ENCODE measurements around the gene SCMH1. TPM values are rescaled to one million over a fixed set of nuclear protein-coding genes. Genes with fewer than 3 reads are reported as not detected.

The SCMH1 gene
- total RNA-seq, 1 experiment from 2014 or later, result 16.5 TPM

- Histone ChIP-seq H3K4ac (ENCODE audit: low read depth, low read length) (no peak within 1 kb of the TSS), H3K79me1 (ENCODE audit: insufficient read depth, low read depth, low read length, poor library complexity, severe bottlenecking) (no peaks in the 10 kb centered on the region), H3K23me2 (ENCODE audit: insufficient read length, low read depth, low read length, poor library complexity, severe bottlenecking) (peaks cover 7% of the 10 kb centered on the region), H3K9me3 (ENCODE audit: control insufficient read depth, low read depth, low read length) (no peaks in the 10 kb centered on the region), H2AK5ac (ENCODE audit: insufficient read length, low read length) (no peak within 1 kb of the TSS), H4K5ac (ENCODE audit: insufficient read length, low read depth, low read length) (no peak within 1 kb of the TSS), H3K79me2 (ENCODE audit: insufficient read depth, low read length) (peaks cover 20% of the 10 kb centered on the region; the same call in 1 of the 2 replicates), H3K27me3 (ENCODE audit: insufficient read depth, low read length) (no peaks in the 10 kb centered on the region), H2BK5ac (ENCODE audit: insufficient read length, low read length) (no peak within 1 kb of the TSS), H2AFZ (ENCODE audit: low read length) (no peak within 1 kb of the TSS), H2BK120ac (ENCODE audit: low read depth, low read length, poor library complexity, severe bottlenecking) (no peak within 1 kb of the TSS), H2BK20ac (ENCODE audit: low read depth, low read length, poor library complexity, severe bottlenecking) (no peak within 1 kb of the TSS), H2BK12ac (ENCODE audit: insufficient read length, low read depth, low read length) (no peak within 1 kb of the TSS), H3K27ac (ENCODE audit: insufficient read length, low read depth, low read length) (peak within 1 kb of the TSS; percentile 5), H3K9ac (ENCODE audit: extremely low read depth, insufficient read length, low read length) (peak within 1 kb of the TSS; percentile 81), H3K56ac (ENCODE audit: insufficient read length, low read depth, low read length) (no peak within 1 kb of the TSS), H3K18ac (ENCODE audit: insufficient read length, low read depth, low read length) (peak within 1 kb of the TSS; percentile 93), H4K91ac (ENCODE audit: insufficient read length, low read depth, low read length) (no peak within 1 kb of the TSS), H3K4me1 (ENCODE audit: insufficient read depth, low read length) (peaks cover 6% of the 10 kb centered on the region), H3K14ac (ENCODE audit: insufficient read depth, low read length) (peak within 1 kb of the TSS; percentile 95), H4K8ac (replicated peaks; ENCODE audit: insufficient read length, low read depth, low read length) (no peak within 1 kb of the TSS), H3K23ac (ENCODE audit: insufficient read length, low read depth, low read length) (no peak within 1 kb of the TSS), H2BK15ac (ENCODE audit: low read depth, low read length) (no peak within 1 kb of the TSS), H3T11ph (ENCODE audit: low read length) (no peak within 1 kb of the TSS), H4K20me1 (ENCODE audit: control insufficient read depth, insufficient read depth, insufficient read length) (no peaks in the 10 kb centered on the region), H3K4me2 (ENCODE audit: insufficient read depth, insufficient read length, low read length) (peak within 1 kb of the TSS; percentile 98)
- Mint-ChIP-seq H3K4me1 (peaks cover 18 to 24% of the 10 kb centered on the region in 2 experiments), H3K27me3 (ENCODE audit: low read depth) (no peaks in the 10 kb centered on the region), H3K36me3 (ENCODE audit: insufficient read depth in 1 of 3, low read depth in 3 of 3) (peaks cover 10 to 19% (median 14%) of the 10 kb centered on the region in 3 experiments; a peak in 6 of 7 replicates), H3K4me3 (peak within 1 kb of the TSS; percentile 79 to 86), H3K9me3 (no peaks in the 10 kb centered on the region), H3K27ac (peak within 1 kb of the TSS; percentile 94 to 96 (median 94))
- WGBS (ENCODE audit: extremely low coverage, insufficient read length, low lambda C conversion rate), result no CpG with 5 or more reads among the region's 96 CpGs
- DNase-seq, result peak; percentile 95
- TF ChIP-seq, protein P1, sequence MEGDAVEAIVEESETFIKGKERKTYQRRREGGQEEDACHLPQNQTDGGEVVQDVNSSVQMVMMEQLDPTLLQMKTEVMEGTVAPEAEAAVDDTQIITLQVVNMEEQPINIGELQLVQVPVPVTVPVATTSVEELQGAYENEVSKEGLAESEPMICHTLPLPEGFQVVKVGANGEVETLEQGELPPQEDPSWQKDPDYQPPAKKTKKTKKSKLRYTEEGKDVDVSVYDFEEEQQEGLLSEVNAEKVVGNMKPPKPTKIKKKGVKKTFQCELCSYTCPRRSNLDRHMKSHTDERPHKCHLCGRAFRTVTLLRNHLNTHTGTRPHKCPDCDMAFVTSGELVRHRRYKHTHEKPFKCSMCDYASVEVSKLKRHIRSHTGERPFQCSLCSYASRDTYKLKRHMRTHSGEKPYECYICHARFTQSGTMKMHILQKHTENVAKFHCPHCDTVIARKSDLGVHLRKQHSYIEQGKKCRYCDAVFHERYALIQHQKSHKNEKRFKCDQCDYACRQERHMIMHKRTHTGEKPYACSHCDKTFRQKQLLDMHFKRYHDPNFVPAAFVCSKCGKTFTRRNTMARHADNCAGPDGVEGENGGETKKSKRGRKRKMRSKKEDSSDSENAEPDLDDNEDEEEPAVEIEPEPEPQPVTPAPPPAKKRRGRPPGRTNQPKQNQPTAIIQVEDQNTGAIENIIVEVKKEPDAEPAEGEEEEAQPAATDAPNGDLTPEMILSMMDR (conservative IDR thresholded peaks at IDR 0.05), result peak; percentile 64
Measured at GRCh38 chr1:40979241-40980067, 262.7 kb downstream of the SCMH1 start, which contains the start of gene CTPS1. Gene CTPS1 (plus strand): TSS chr1:40979696. CDS start chr1:40983291, 3,595 bp downstream.

All from H9 (cell line).